Urinary bladder (tissue), 4 donors: ENCODE data around the gene CACNA2D2. TPM values are rescaled to one million over a fixed set of nuclear protein-coding genes. Genes with fewer than 3 reads are reported as not detected.
A peak's percentile ranks its signal among the peaks of the same experiment; 100 is the strongest.

ENCODE experiments used
- DNase-seq: peaks from one replicate; pipeline ENCODE4 v3.0.0-alpha.2; 2015; ENCODE audit errors: extremely low spot score
- H3K27ac ChIP-seq: one replicate; pipeline ENCODE4 v1.5.1; 2013; ENCODE audit warnings: low read depth, mild to moderate bottlenecking, moderate library complexity
- H3K36me3 ChIP-seq: one replicate; pipeline ENCODE4 v1.6.1; 2013; ENCODE audit warnings: mild to moderate bottlenecking, moderate library complexity; ENCODE audit not compliant: insufficient read depth
- H3K4me1 ChIP-seq: one replicate; pipeline ENCODE4 v1.6.1; 2013; ENCODE audit warnings: mild to moderate bottlenecking, moderate library complexity; ENCODE audit not compliant: insufficient read depth
- H3K4me3 ChIP-seq: one replicate; pipeline ENCODE4 v1.5.1; 2013; ENCODE audit warnings: low read depth, low read length
- WGBS: extraction: QIAGEN DNeasy Blood & Tissue Kit; methylation state at CpG from one replicate; pipeline ENCODE4 v1.1.7; 2013; 5-methylcytosine and 5-hydroxymethylcytosine counted together
- polyA plus RNA-seq: library from polyadenylated mRNA; stranded (reverse); fragments of 200-250 nt; gene quantifications from one replicate; pipeline ENCODE4 v1.2.3, GENCODE V29; 2013
- total RNA-seq: library from RNA; depleted of rRNA; stranded (reverse); fragments of >200 nt; gene quantifications from one replicate; pipeline ENCODE4 v1.2.3, GENCODE V29; 2014
- donor health status: healthy with polysubstance abuse.
- donor health status: healthy.

Gene CACNA2D2
- total and polyA plus RNA-seq, 2 donors, result 1.3 to 1.4 TPM

- no peak overlapping the region for H3K27ac ChIP-seq
- no peaks in the 10 kb centered on the region for H3K36me3 ChIP-seq
- 70% methylated on average over 13 of the region's 13 CpGs for WGBS
- no peaks in the 10 kb centered on the region for H3K4me1 ChIP-seq
- H3K4me3 ChIP-seq, result no peak overlapping the region
- DNase-seq, result no peak
Measured at GRCh38 chr3:50453907-50454306, 49.5 kb downstream of the CACNA2D2 start.

GRCh38 chr3:50450209-50450921 is 53.1 kb downstream of the CACNA2D2 start:
- DNase-seq, result no peak
- Histone ChIP-seq H3K4me1 (no peaks in the 10 kb centered on the region), H3K27ac (peak overlapping the region; percentile 40), H3K4me3 (peak overlapping the region; percentile 9), H3K36me3 (no peaks in the 10 kb centered on the region)
- 33% methylated on average over 29 of the region's 29 CpGs for WGBS

GRCh38 chr3:50448752-50449539 is 54.5 kb downstream of the CACNA2D2 start:
- Histone ChIP-seq H3K36me3 (no peaks in the 10 kb centered on the region), H3K4me1 (no peaks in the 10 kb centered on the region), H3K27ac (no peak overlapping the region), H3K4me3 (no peak overlapping the region)
- no peak for DNase-seq
- WGBS, result 87% methylated on average over 13 of the region's 13 CpGs

- Histone ChIP-seq H3K4me3 (no peak overlapping the region), H3K4me1 (no peaks in the 10 kb centered on the region), H3K27ac (no peak overlapping the region), H3K36me3 (no peaks in the 10 kb centered on the region)
- DNase-seq, result no peak
- 82% methylated on average over 10 of the region's 10 CpGs for WGBS
Measured at GRCh38 chr3:50447290-50447840, 56.1 kb downstream of the CACNA2D2 start.

- 85% methylated on average over 7 of the region's 7 CpGs for WGBS
- DNase-seq, result no peak
- H3K27ac ChIP-seq, result no peak overlapping the region
- no peaks in the 10 kb centered on the region for H3K4me1 ChIP-seq
- no peaks in the 10 kb centered on the region for H3K36me3 ChIP-seq
- H3K4me3 ChIP-seq, result no peak overlapping the region
Measured at GRCh38 chr3:50445919-50446318, 57.5 kb downstream of the CACNA2D2 start.

GRCh38 chr3:50444782-50445181 is 58.7 kb downstream of the CACNA2D2 start:
- no peak for DNase-seq
- Histone ChIP-seq H3K4me3 (no peak overlapping the region), H3K36me3 (no peaks in the 10 kb centered on the region), H3K27ac (no peak overlapping the region), H3K4me1 (no peaks in the 10 kb centered on the region)
- WGBS, result 91% methylated on average over 2 of the region's 2 CpGs

- no peak overlapping the region for H3K27ac ChIP-seq
- DNase-seq, result no peak
- no peak overlapping the region for H3K4me3 ChIP-seq
- no peaks in the 10 kb centered on the region for H3K36me3 ChIP-seq
- 89% methylated on average over 5 of the region's 5 CpGs for WGBS
- H3K4me1 ChIP-seq, result no peaks in the 10 kb centered on the region
Measured at GRCh38 chr3:50444213-50444612, 59.2 kb downstream of the CACNA2D2 start.

GRCh38 chr3:50442945-50443579 is 60.4 kb downstream of the CACNA2D2 start:
- H3K4me1 ChIP-seq, result no peaks in the 10 kb centered on the region
- DNase-seq, result no peak
- 76% methylated on average over 21 of the region's 21 CpGs for WGBS
- H3K36me3 ChIP-seq, result no peaks in the 10 kb centered on the region
- H3K27ac ChIP-seq, result no peak overlapping the region
- H3K4me3 ChIP-seq, result no peak overlapping the region

GRCh38 chr3:50441424-50442217 is 61.8 kb downstream of the CACNA2D2 start:
- no peak for DNase-seq
- WGBS, result 58% methylated on average over 7 of the region's 7 CpGs

GRCh38 chr3:50436114-50436674 is 67.2 kb downstream of the CACNA2D2 start:
- WGBS, result 25% methylated on average over 5 of the region's 5 CpGs
- H3K4me1 ChIP-seq, result no peaks in the 10 kb centered on the region
- DNase-seq, result no peak
- H3K27ac ChIP-seq, result no peak overlapping the region
- H3K4me3 ChIP-seq, result no peak overlapping the region
- H3K36me3 ChIP-seq, result no peaks in the 10 kb centered on the region

More at GRCh38 chr3:50441424-50442217, 61.8 kb downstream of the CACNA2D2 start:
- H3K4me3 ChIP-seq, result no peak overlapping the region
- H3K27ac ChIP-seq, result no peak overlapping the region
- H3K36me3 ChIP-seq, result no peaks in the 10 kb centered on the region
- H3K4me1 ChIP-seq, result no peaks in the 10 kb centered on the region

- WGBS, result 27% methylated on average over 12 of the region's 12 CpGs
- Histone ChIP-seq H3K4me3 (no peak overlapping the region), H3K27ac (no peak overlapping the region), H3K4me1 (no peaks in the 10 kb centered on the region), H3K36me3 (no peaks in the 10 kb centered on the region)
- DNase-seq, result no peak
Measured at GRCh38 chr3:50435371-50436113, 67.9 kb downstream of the CACNA2D2 start.

- no peaks in the 10 kb centered on the region for H3K36me3 ChIP-seq
- H3K27ac ChIP-seq, result no peak overlapping the region
- H3K4me1 ChIP-seq, result no peaks in the 10 kb centered on the region
- no peak overlapping the region for H3K4me3 ChIP-seq
- WGBS, result 78% methylated on average over 5 of the region's 5 CpGs
- DNase-seq, result no peak
Measured at GRCh38 chr3:50433954-50434353, 69.5 kb downstream of the CACNA2D2 start.
